Erythroblast (primary cell): ENCODE results near the gene PDE6G.

ENCODE experiments used
- GATA1 ChIP-seq: IDR thresholded peaks from 2 replicates; pipeline ENCODE4 v1.6.1; 2011; ENCODE audit warnings: low read depth, mild to moderate bottlenecking, control low read depth, low read length, moderate library complexity
- POLR2A ChIP-seq: IDR thresholded peaks from 2 replicates; pipeline ENCODE4 v1.6.1; 2011; ENCODE audit warnings: mild to moderate bottlenecking, low read length

DNA sequence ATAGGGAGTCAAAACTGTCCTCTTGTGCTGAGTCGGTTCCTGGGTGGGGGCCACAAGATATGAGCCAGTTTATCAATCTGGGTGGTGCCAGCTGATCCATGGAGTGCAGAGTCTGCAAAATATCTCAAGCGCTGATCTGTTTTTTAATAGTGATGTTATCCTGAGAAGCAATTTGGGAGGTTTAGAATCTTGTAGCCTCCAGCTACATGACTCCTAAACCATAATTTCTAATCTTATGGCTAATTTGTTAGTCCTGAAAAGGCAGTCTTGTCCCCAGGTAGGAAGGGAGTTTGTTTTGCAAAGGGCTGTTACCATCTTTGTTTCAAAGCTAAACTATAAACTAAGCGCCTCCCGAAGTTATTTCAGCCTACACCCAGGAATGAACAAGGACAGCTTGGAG is 17.7 kb downstream of the PDE6G start:
- TF ChIP-seq POLR2A (no peak), GATA1 (no peak)
